Fibroblast of upper back skin (primary cell): Measurements from ENCODE around the gene HIVEP3.

Source experiments
- DNase-seq: peaks from one replicate; pipeline ENCODE4 v3.0.0-alpha.2; 2013

Gene HIVEP3

GRCh38 chr1:41524676-41525675 lies 393.7 kb downstream of the HIVEP3 start:
- no peak for DNase-seq

DNA sequence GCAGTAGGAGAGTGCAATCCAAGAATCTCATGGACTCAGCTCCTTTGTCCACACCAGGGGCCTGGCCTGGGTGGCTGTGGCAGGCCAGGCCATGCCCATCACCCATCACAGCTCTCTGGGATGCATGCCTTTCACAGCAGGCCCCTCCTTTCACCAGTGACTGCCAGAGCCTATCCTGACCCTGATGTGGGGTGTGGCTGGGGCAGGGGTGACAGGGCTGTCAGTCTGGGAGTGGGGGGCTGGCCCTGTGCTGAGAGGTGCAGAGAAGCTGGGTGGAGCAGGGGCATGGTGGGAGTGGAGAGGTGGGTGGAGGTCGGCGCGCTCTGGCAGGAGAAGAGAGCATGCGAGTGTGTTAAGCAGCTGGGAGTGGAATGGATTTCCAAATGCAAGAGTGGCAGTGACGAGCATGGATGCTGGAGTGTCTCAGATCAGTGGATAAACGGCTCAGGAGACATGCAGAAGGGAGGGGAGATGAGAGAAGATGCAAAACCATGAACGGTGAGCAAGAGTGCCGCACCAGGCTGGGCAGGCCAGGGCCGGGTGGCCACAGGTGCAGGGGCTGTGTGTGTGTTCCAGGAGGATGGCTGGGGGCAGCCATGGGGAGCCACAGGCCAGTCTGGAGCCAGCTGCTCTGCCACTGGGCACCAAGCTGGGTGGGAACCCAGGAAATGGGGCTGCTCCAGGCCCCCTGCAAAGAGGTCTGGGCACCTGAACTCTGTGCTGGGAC lies 394.6 kb downstream of the HIVEP3 start:
- DNase-seq: no peak

DNA sequence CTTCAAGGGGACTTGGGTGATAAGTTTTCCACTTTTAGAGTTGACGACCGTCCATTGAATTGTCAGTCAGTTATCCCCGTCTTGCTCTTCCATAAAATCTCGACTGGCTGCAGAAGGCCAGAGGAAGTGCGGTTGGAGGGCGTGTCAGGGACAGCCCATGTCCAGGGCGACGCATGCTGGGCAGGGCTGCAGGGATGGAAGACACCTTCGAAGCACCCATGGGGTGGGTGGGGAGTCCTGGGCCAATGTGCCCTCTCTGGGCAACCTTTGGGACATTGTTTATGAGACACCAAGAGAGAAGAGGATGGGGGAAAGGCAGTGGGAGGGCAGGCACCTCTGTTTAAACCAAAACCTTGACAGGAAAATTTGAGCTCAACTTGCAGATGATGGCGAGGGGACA lies 395.7 kb downstream of the HIVEP3 start:
- no peak for DNase-seq

- peak; percentile 31 for DNase-seq
Observed at GRCh38 chr1:41521766-41522165, 397.0 kb downstream of the HIVEP3 start.

GRCh38 chr1:41520951-41521752 lies 397.6 kb downstream of the HIVEP3 start:
- DNase-seq: no peak

DNA sequence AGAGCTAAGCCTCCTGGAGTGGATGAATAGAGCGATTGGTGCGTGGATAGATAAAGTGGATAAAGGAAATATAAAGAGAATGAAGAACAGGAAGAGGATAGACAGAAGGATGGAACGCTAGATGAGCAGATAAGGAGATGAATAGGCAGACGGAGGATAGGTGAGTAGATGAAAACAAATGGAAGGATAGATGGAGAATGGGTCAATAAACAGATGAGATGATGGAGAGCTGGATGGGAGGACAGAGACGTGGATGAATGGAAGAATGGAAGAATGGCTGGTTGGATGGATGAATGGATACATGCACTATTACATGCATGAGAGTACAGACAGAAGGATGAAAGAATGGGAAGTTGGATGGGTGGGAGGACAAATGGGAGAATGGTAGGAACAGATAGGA lies 399.1 kb downstream of the HIVEP3 start:
- no peak for DNase-seq

DNA sequence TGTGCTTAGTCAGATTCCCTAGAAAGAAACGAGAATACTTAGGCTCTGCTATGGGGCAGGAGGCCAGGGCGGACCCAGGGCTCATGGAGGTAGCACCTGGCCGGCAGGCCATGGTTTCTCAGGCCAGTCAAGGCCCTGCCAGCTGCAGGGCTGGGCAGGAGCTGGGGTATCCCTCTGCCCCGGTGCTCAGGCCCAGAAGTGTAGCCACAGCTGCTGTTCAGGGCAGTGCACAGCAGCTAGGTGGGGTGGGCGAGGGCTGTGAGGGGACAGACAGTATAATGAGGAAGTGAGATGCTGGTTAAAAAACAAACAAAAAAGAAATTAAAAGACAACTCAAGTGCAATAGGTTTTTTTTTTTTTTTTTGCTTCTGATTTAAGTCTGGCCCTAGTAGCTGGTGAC lies 400.3 kb downstream of the HIVEP3 start:
- no peak for DNase-seq

- no peak for DNase-seq
Observed at GRCh38 chr1:41517062-41517438, 401.7 kb downstream of the HIVEP3 start.

GRCh38 chr1:41516168-41517061 lies 402.3 kb downstream of the HIVEP3 start:
- DNase-seq: peak; percentile 84

- no peak for DNase-seq
Observed at GRCh38 chr1:41515778-41516167, 402.9 kb downstream of the HIVEP3 start.

- no peak for DNase-seq
Observed at GRCh38 chr1:41515131-41515678, 403.5 kb downstream of the HIVEP3 start.

DNA sequence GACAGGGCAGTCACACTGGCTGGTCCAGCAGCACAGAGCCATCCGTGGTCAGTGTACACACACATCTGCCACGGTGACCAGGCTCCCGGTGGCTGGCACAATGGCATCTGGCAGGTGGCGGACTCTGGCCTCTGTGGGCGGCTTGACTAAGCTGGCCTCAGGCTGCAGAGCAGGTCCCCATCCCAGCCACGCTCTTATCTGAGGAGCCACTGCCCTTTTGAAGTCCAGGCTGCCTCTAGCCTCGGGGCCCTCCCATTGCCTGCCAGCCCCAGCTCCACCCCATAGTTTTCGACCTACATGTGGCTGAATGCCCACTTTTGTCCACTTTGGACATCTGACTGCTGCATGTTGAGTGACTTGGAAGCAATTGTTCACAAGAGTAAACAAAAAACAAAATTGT lies 404.3 kb downstream of the HIVEP3 start:
- no peak for DNase-seq

DNA sequence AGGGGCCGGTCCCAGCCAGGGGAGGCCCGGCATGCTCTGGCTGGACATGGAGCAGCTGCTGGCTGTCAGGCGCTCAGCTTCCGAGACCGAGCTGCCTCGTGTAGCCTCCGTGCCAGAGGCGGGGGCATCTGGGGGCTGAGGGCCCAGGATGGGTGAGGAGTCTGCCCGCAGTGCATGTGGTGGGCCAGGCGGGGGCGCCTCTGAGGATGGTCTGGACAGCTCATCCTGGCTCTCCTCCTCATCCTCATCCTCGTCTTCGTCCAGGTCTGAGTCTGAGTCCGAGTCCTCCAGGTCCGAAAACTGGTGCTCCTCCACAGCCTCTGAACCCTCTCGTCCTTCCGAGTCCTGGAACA lies 405.4 kb downstream of the HIVEP3 start:
- DNase-seq: no peak

DNA sequence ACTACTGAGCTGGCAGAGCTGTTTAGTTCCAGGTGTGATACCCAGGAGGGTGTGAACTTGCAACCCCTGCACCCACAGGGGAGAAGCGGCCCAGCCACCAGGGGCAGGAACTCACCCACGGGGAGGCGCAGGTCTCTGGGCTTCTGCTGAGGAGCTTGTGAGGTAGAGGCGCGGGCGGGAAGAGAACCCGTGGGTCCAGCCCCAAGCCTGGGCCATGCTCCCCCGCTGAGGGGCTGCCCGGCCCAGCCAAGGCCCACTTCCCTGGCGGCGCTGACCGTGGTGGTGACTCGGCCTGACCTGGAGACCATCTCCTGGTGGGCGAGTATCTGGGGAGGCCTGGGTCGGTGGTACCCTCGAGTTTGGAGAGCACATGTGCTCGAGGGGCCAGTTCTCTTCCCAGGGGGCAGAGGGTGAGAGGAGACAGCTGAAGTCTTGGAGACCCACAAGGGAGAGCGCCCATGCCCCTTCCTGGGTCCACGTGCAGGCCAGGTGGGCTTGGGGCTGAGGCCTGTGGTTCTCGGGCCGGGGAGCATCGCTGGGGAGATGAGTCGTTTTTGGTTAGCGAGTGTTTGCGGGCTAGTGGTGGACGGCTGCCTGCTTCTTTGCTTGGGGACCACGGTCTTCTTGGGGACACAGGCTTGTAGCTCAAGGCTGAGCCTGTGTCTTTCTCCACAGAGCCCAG lies 405.9 kb downstream of the HIVEP3 start:
- DNase-seq: no peak

- no peak for DNase-seq
Observed at GRCh38 chr1:41511239-41511540, 407.5 kb downstream of the HIVEP3 start.

GRCh38 chr1:41510531-41511238 lies 408.0 kb downstream of the HIVEP3 start:
- no peak for DNase-seq

- no peak for DNase-seq
Observed at GRCh38 chr1:41509270-41509671, 409.5 kb downstream of the HIVEP3 start.

- DNase-seq: no peak
Observed at GRCh38 chr1:41508290-41508689, 410.4 kb downstream of the HIVEP3 start.

GRCh38 chr1:41507836-41508235 lies 410.9 kb downstream of the HIVEP3 start:
- no peak for DNase-seq

GRCh38 chr1:41507110-41507720 lies 411.5 kb downstream of the HIVEP3 start:
- no peak for DNase-seq
